ENCODE measurements around the gene SH3BGR. TPM values are rescaled to one million over a fixed set of nuclear protein-coding genes. Genes with fewer than 3 reads are reported as not detected.

Gene SH3BGR
- total RNA-seq, 4 donors from 2014 or later = 92.9 to 182 (median 149) TPM

DNA sequence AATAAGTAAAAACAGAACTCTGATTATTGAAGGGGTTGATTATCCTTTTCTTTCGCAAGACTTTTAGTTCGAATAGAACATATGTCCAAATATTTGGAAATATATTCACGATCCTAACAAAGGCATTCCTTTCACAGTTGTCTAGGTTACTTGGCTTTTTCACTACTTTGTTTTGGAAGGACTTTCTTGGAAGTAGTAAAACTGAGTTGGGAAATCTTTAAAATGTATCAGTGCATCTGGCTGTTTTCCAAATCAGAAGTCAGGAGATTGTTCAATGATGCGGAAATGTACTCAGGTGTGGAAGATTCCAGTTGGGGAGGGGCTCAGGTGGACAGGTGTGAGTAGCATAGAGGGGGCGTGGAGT lies 67.1 kb downstream of the SH3BGR start:
- TF ChIP-seq, protein P1, sequence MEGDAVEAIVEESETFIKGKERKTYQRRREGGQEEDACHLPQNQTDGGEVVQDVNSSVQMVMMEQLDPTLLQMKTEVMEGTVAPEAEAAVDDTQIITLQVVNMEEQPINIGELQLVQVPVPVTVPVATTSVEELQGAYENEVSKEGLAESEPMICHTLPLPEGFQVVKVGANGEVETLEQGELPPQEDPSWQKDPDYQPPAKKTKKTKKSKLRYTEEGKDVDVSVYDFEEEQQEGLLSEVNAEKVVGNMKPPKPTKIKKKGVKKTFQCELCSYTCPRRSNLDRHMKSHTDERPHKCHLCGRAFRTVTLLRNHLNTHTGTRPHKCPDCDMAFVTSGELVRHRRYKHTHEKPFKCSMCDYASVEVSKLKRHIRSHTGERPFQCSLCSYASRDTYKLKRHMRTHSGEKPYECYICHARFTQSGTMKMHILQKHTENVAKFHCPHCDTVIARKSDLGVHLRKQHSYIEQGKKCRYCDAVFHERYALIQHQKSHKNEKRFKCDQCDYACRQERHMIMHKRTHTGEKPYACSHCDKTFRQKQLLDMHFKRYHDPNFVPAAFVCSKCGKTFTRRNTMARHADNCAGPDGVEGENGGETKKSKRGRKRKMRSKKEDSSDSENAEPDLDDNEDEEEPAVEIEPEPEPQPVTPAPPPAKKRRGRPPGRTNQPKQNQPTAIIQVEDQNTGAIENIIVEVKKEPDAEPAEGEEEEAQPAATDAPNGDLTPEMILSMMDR (IDR thresholded peaks at IDR 0.05 in 4 of 5, conservative IDR thresholded peaks at IDR 0.05 in 1 of 5) = no peak
- TF ChIP-seq POLR2A (IDR thresholded peaks at IDR 0.05) = no peak
- Histone ChIP-seq H3K27ac (peak overlapping the region; percentile 54 to 85 (median 66)), H3K4me1 (peaks cover 16 to 33% of the 10 kb centered on the region in 2 donors), H3K9me3 (no peaks in the 10 kb centered on the region), H3K27me3 (no peaks in the 10 kb centered on the region), H3K36me3 (peaks cover 0 to 4% of the 10 kb centered on the region in 2 donors), H3K4me3 (no peak overlapping the region)
- in situ Hi-C loops (cut with MboI; ENCODE audit: low sequenced_read_pairs in 4 of 4) = loop anchor here in 3 of 4 donors (5.0 kb wide), 1 partner anchor 198 kb away; no protein-coding TSS in a partner anchor
- no peak for ATAC-seq
- no peak for DNase-seq
- intact Hi-C loops (cut with DNase I; ENCODE audit: low total_unique reads) = loop anchor here (1.0 kb wide), 1 partner anchor 196 kb away; no protein-coding TSS in a partner anchor

DNA sequence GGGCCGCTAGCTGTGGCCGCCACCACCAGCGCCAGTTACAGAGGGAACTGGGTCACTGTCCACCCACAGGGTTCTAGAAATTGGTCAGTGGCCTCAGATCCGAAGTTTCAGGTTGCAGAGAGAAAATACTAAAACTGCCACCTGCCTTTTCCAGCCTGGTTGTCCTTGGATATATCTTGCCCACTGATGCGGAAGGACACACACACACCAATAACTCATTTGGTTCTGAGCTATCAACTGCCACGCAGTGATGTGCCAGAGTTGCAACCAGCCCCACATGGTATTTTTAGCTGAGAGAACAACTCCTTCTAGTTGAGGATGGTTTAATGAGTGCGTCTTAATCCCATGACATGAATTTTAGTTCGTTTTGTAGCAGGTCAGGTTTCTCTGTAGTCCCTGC lies 68.1 kb downstream of the SH3BGR start:
- no peaks in the 10 kb centered on the region for H3K9me3 ChIP-seq
- H3K4me1 ChIP-seq = peaks cover 25 to 43% of the 10 kb centered on the region in 2 donors
- no peaks in the 10 kb centered on the region for H3K27me3 ChIP-seq
- H3K27ac ChIP-seq = peak overlapping the region; percentile 54 to 85 (median 66)
- peaks cover 0 to 4% of the 10 kb centered on the region in 2 donors for H3K36me3 ChIP-seq
- no peak overlapping the region for H3K4me3 ChIP-seq
- DNase-seq (peak; percentile 51 to 72), ATAC-seq (peak; percentile 91)
- intact Hi-C loops (cut with DNase I; ENCODE audit: low total_unique reads) = no loop called here
- in situ Hi-C loops (cut with MboI; ENCODE audit: low sequenced_read_pairs in 4 of 4) = loop anchor here (5.0 kb wide), 1 partner anchor 197 kb away; no protein-coding TSS in a partner anchor
- no peak for TF ChIP-seq POLR2A (IDR thresholded peaks at IDR 0.05)
- TF ChIP-seq, protein P1 (IDR thresholded peaks at IDR 0.05 in 4 of 5, conservative IDR thresholded peaks at IDR 0.05 in 1 of 5) = no peak

DNA sequence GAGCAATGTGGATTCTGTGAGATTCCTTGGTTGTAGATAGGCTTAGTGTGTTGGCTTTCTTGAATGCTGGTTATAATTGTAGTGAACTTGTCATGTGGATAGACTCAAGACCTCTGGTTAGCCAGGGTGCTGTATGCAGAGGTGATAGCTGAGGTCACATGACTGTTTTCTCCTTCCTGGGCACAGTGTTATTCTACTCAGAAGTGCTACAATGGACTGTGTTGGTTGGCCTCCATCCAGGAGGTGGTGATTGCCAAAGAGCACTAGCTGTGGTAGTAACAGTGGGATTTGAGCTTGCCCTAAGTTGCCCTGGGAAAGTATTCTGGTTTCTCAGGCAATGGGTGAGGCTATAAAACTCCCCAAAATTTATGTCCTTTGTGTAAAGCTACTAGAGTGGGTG lies 71.6 kb downstream of the SH3BGR start:
- ATAC-seq (no peak), DNase-seq (no peak)
- TF ChIP-seq, protein P1 (IDR thresholded peaks at IDR 0.05 in 4 of 5, conservative IDR thresholded peaks at IDR 0.05 in 1 of 5) = no peak
- no peak for TF ChIP-seq POLR2A (IDR thresholded peaks at IDR 0.05)
- no peaks in the 10 kb centered on the region for H3K36me3 ChIP-seq
- in situ Hi-C loops (cut with MboI; ENCODE audit: low sequenced_read_pairs in 4 of 4) (loop anchor here in 1 of 4 donors (5.0 kb wide), 1 partner anchor 194 kb away; no protein-coding TSS in a partner anchor), intact Hi-C loops (cut with DNase I; ENCODE audit: low total_unique reads) (no loop called here)
- no peaks in the 10 kb centered on the region for H3K9me3 ChIP-seq
- no peak overlapping the region for H3K4me3 ChIP-seq
- peaks cover 25 to 56% of the 10 kb centered on the region in 2 donors for H3K4me1 ChIP-seq
- H3K27me3 ChIP-seq = no peaks in the 10 kb centered on the region
- peak overlapping the region in 3 of 4 donors; percentile 23 to 83 (median 72) for H3K27ac ChIP-seq

DNA sequence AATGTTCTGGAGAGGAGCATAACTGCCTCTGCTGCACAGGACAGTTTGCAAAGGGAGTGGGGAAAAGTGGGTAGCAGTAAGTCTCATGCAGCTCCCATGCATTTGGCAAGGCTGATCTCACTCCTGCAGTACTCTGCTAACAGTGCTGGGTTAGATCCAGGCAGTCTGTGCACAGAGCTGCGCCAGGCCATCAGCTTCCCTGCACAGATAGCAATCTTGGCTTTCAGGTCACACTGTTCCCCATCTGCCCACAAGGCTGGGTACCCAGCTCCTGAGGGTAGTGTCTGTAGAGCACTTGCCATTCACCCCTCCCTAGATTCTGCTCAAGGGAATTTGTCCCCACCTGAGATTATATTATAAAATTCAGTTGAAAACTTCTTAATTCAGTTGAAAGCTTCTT lies 72.1 kb downstream of the SH3BGR start:
- DNase-seq = no peak
- no peak for TF ChIP-seq POLR2A (IDR thresholded peaks at IDR 0.05)
- TF ChIP-seq, protein P1 (IDR thresholded peaks at IDR 0.05 in 4 of 5, conservative IDR thresholded peaks at IDR 0.05 in 1 of 5) = no peak
- H3K36me3 ChIP-seq = no peaks in the 10 kb centered on the region
- no peaks in the 10 kb centered on the region for H3K27me3 ChIP-seq
- peaks cover 25 to 51% of the 10 kb centered on the region in 2 donors for H3K4me1 ChIP-seq
- no peak for ATAC-seq
- in situ Hi-C loops (cut with MboI; ENCODE audit: low sequenced_read_pairs in 4 of 4) = loop anchor here in 1 of 4 donors (5.0 kb wide), 1 partner anchor 193 kb away; no protein-coding TSS in a partner anchor
- intact Hi-C loops (cut with DNase I; ENCODE audit: low total_unique reads) = no loop called here
- no peak overlapping the region for H3K4me3 ChIP-seq
- no peaks in the 10 kb centered on the region for H3K9me3 ChIP-seq
- H3K27ac ChIP-seq = peak overlapping the region; percentile 58 to 83 (median 72)
